GM19238 (cell line): ENCODE measurements around the gene ARHGEF1.

Experiments
- DNase-seq: peaks from one replicate; pipeline ENCODE4 v3.0.0; 2011; ENCODE audit warnings: low spot score; ENCODE audit not compliant: insufficient read length

Gene ARHGEF1

GRCh38 chr19:41882568-41883462 lies at the start of gene ARHGEF1:
ARHGEF1 (plus strand) TSS chr19:41883184; CDS start chr19:41888083, 4,899 bp downstream.
- DNase-seq, result no peak

- DNase-seq, result no peak
These were observed 44.8 kb upstream of the ARHGEF1 start for GRCh38 chr19:41837981-41838708.

GRCh38 chr19:41839211-41839610 lies 43.8 kb upstream of the ARHGEF1 start:
- DNase-seq, result no peak

- no peak for DNase-seq
These were observed 39.6 kb upstream of the ARHGEF1 start for GRCh38 chr19:41843371-41843770.

- DNase-seq, result no peak
These were observed 38.4 kb upstream of the ARHGEF1 start, which contains the start of gene LYPD4 for GRCh38 chr19:41844601-41845000. LYPD4 (minus strand) TSS chr19:41844683; CDS start chr19:41839285, 5,398 bp downstream.

GRCh38 chr19:41845001-41845050 lies 38.2 kb upstream of the ARHGEF1 start, which contains the start of gene DMRTC2:
DMRTC2 (plus strand) TSS chr19:41845042; CDS start chr19:41847429, 2,387 bp downstream.
- DNase-seq, result no peak

- no peak for DNase-seq
These were observed 37.9 kb upstream of the ARHGEF1 start for GRCh38 chr19:41845051-41845590.

- DNase-seq, result no peak
These were observed 35.5 kb upstream of the ARHGEF1 start for GRCh38 chr19:41847351-41848105.

GRCh38 chr19:41848666-41849065 lies 34.3 kb upstream of the ARHGEF1 start:
- DNase-seq, result no peak

GRCh38 chr19:41849067-41849466 lies 33.9 kb upstream of the ARHGEF1 start:
- no peak for DNase-seq

- DNase-seq, result no peak
These were observed 32.6 kb upstream of the ARHGEF1 start for GRCh38 chr19:41850381-41850780.

- no peak for DNase-seq
These were observed 31.5 kb upstream of the ARHGEF1 start for GRCh38 chr19:41851456-41851855.

- no peak for DNase-seq
These were observed 29.6 kb upstream of the ARHGEF1 start for GRCh38 chr19:41853344-41853743.

GRCh38 chr19:41853768-41854167 lies 29.2 kb upstream of the ARHGEF1 start:
- no peak for DNase-seq

GRCh38 chr19:41859213-41859617 lies 23.8 kb upstream of the ARHGEF1 start:
- DNase-seq, result no peak

- DNase-seq, result peak; percentile 94
These were observed 23.2 kb upstream of the ARHGEF1 start, which contains the start of gene RPS19 for GRCh38 chr19:41859618-41860418. RPS19 (plus strand) TSS chr19:41860255; CDS start chr19:41860775, 520 bp downstream.

- DNase-seq, result no peak
These were observed 22.4 kb upstream of the ARHGEF1 start for GRCh38 chr19:41860419-41861115.

- DNase-seq, result no peak
These were observed 21.7 kb upstream of the ARHGEF1 start for GRCh38 chr19:41861116-41861768.

GRCh38 chr19:41861846-41862245 lies 21.1 kb upstream of the ARHGEF1 start:
- no peak for DNase-seq
